COLO668 (cell line): Measurements from ENCODE around the gene POTEG.
"Not testable (repeated sequence)": the region's sequence is repeated elsewhere in the genome, so short reads cannot be mapped to it uniquely, and the experiment has no call there.

Experiments
- DNase-seq: peaks from one replicate; lab custom pipeline; 2025; ENCODE audit not compliant: unreplicated experiment; lab: John Stamatoyannopoulos, UW

POTEG gene

GRCh38 chr14:19374451-19374903 lies 59.7 kb downstream of the POTEG start:
- DNase-seq, result not testable (repeated sequence)

DNA sequence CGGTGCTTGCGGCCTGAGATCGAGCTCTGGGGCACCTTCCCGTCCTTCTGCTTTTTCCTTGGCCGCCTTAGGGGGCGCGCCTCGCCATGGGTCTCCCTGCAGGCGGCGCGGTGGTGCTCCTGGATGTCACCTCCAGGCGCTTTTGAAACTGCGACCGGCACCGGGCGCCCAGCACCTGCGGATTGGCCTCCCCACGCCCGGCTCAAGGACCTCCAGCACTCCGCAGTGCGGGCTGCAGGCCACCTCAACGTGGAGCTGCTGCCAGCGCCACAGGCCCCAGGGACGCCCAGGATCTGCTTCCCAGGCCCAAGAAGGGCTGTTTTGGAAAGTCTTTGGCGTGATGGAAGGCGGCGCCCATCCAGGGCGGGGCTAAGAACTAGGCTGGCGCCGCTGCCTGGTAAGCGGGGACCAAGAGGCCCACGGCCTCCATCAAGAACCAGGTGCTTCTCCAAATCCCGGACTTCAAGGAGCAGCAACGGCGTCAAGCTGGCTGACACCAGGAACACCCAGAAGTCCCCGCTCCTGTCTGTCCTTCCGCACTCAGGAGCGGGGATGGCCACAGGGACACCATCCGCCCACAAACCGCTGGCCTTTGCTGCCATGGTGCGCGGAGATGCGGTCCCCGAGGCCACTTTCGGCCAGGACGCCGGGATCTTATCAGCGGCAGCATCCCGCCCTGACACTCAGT lies 61.2 kb downstream of the POTEG start:
- DNase-seq, result not testable (repeated sequence)

GRCh38 chr14:19371767-19372166 lies 62.4 kb downstream of the POTEG start:
- not testable (repeated sequence) for DNase-seq

DNA sequence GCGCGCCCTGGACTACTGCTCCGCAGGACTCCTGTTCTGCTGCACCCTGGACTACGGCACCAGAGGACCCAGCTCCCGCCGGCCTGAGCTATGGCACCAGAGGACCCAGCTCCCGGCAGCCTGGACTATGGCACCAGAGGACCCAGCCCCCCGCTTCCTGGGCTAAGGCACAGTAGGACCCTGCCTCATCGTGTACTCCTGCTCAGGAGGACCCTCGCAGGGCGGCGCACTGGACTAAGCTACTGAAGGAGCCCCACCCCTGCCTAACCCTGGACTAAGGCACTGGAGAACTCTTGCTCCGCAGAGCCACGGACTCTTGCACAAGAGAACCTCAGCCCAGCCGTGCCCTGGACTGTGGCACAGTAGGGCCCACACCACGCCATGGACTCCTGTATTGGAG lies 71.3 kb downstream of the POTEG start:
- not testable (repeated sequence) for DNase-seq

DNA sequence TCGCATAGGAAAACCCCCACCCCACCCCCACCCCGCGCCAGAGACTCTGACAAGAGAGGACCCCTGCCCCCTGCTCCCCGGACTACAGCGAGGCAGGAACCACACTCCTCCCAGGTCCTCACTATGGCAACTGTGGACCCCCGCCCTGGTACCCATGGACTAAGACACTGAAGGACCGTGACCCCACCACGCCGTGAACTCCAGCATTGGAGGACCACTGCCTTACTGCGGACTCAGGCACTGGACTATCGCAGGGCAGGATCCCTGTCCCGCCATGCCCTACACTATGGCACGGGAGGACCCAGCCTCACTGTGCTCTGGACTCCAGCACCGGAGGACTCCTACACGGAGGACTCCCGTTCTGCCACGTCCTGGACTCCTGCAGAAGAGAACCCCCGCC lies 71.8 kb downstream of the POTEG start:
- DNase-seq, result not testable (repeated sequence)

- DNase-seq, result not testable (repeated sequence)
These were observed 72.4 kb downstream of the POTEG start for GRCh38 chr14:19361636-19362253.

GRCh38 chr14:19360937-19361635 lies 73.1 kb downstream of the POTEG start:
- not testable (repeated sequence) for DNase-seq
